ENCODE measurements around the gene C1orf174. TPM values are rescaled to one million over a fixed set of nuclear protein-coding genes. Genes with fewer than 3 reads are reported as not detected.

Gene C1orf174
- total and polyA plus RNA-seq, 2 of the 4 experiments (the other 2 are of a cell fraction) = 26.7 to 45.7 TPM

DNA sequence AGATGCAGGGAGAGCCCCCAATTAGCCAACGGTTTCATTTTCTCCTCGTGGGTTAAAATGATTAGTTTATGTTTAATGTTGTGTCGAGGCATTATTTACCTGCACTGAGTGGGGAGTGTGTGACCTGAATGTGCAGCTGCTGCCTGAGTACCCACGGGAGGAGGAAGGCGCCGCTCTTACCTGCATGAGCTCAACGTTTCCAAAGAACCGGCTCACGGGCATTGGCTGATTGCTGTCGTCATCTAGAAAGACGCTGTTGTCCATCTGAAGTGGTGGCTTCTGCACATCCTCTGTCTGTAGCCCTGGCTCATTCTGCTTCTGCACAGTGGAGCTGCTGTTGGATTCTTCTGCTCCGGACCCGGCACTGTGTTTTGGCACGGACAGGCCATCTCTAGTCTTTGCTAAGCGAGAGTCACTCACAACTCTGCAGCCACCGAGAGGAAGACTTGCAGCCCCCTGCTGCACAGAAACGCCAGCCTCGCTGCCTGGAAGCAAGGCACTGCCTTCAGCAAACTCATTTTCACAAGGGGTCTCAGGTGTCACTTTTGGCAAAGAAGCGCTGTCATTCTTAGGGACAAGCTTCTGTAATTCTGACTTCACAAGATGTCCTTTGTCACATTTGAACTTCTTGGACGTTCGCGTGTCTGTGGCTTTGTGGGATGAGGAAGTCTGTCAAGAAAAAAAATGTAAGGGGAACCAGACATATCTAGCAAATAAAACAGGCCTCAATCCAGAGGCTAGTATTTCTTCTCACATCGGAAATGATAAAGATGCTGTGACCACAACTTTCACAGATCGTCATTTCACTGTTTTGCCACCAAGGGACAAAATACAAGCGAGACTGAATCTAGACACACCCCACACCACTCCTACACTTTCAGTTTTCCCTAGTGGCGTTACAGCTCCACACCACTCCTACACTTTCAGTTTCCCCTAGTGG, 9.4 kb downstream of the C1orf174 start:
- H3K9me3 ChIP-seq (ENCODE audit: control insufficient read depth, insufficient read depth, low read length) = no peaks in the 10 kb centered on the region
- H2BK120ac ChIP-seq (ENCODE audit: low read depth, low read length) = no peak overlapping the region
- no peak for DNase-seq
- no peak overlapping the region for H3K18ac ChIP-seq (ENCODE audit: low read depth, low read length)
- H4K5ac ChIP-seq (ENCODE audit: low read depth, low read length) = no peak overlapping the region
- no peak overlapping the region for H2BK15ac ChIP-seq (ENCODE audit: low read depth, low read length)
- H3K4me2 ChIP-seq (ENCODE audit: low read depth, low read length) = no peak overlapping the region
- H3K9ac ChIP-seq (ENCODE audit: low read depth, low read length) = no peak overlapping the region
- H4K91ac ChIP-seq (ENCODE audit: insufficient read depth, low read depth, low read length) = no peak overlapping the region
- peaks cover 11% of the 10 kb centered on the region for H4K20me1 ChIP-seq (ENCODE audit: insufficient read depth, low read length)
- no peak overlapping the region for H2BK5ac ChIP-seq (ENCODE audit: low read depth, low read length, poor library complexity, severe bottlenecking)
- in situ Hi-C loops (cut with MboI; ENCODE audit: low sequenced_read_pairs) (no loop called here), dilution Hi-C loops (cut with HindIII; ENCODE audit: low sequenced_read_pairs, unreplicated experiment) (no loop called here), intact Hi-C loops (cut with micrococcal nuclease) (no loop called here)
- H3K14ac ChIP-seq (replicated peaks; ENCODE audit: low read depth, low read length) = no peak overlapping the region
- no peak overlapping the region for H3K4ac ChIP-seq (ENCODE audit: low read depth, low read length)
- POLR2A ChIA-PET (ENCODE audit: unreplicated experiment) = no interaction called here
- BruUV-seq (replicated peaks) = no TSS peak
- CTCF ChIA-PET = no interaction called here
- no peak overlapping the region for H3K4me3 ChIP-seq (ENCODE audit: insufficient read depth, low read depth, low read length)
- no peak overlapping the region for H3K27ac ChIP-seq (ENCODE audit: insufficient read depth, low read length)
- 96% methylated on average over 16 of the region's 26 CpGs; no CpG with 5 or more reads in 1 of the 2 experiments for WGBS, 2 experiments (ENCODE audit: extremely low coverage in 2 of 2, insufficient read length in 1 of 2)
- no peak overlapping the region for H4K8ac ChIP-seq (ENCODE audit: low read depth in 2 of 2, low read length in 2 of 2)
- no peak overlapping the region for H2AK9ac ChIP-seq (replicated peaks; ENCODE audit: low read depth, low read length, poor library complexity)
- no peak overlapping the region for H2AFZ ChIP-seq (replicated peaks; ENCODE audit: low read length, poor library complexity)
- TF ChIP-seq MAFK (IDR thresholded peaks at IDR 0.05; ENCODE audit: low read depth, low read length) = no peak
- TF ChIP-seq, protein P1, sequence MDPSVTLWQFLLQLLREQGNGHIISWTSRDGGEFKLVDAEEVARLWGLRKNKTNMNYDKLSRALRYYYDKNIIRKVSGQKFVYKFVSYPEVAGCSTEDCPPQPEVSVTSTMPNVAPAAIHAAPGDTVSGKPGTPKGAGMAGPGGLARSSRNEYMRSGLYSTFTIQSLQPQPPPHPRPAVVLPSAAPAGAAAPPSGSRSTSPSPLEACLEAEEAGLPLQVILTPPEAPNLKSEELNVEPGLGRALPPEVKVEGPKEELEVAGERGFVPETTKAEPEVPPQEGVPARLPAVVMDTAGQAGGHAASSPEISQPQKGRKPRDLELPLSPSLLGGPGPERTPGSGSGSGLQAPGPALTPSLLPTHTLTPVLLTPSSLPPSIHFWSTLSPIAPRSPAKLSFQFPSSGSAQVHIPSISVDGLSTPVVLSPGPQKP (IDR thresholded peaks at IDR 0.05; ENCODE audit: borderline replicate concordance, low read depth, low read length) = no peak
- TF ChIP-seq BHLHE40 (IDR thresholded peaks at IDR 0.05; ENCODE audit: low read depth, low read length) = no peak
- TF ChIP-seq SMC3 (IDR thresholded peaks at IDR 0.05; ENCODE audit: low read depth, low read length) = no peak
- TF ChIP-seq CHD1 (IDR thresholded peaks at IDR 0.05; ENCODE audit: low read depth, low read length) = no peak
- no peak for TF ChIP-seq MXI1 (IDR thresholded peaks at IDR 0.05; ENCODE audit: borderline replicate concordance, low read depth, low read length)
- TF ChIP-seq FOS (IDR thresholded peaks at IDR 0.05; ENCODE audit: low read depth, low read length) = no peak
- TF ChIP-seq MAZ (IDR thresholded peaks at IDR 0.05; ENCODE audit: borderline replicate concordance, low read depth, low read length) = no peak
- no peak for TF ChIP-seq RFX5 (IDR thresholded peaks at IDR 0.05; ENCODE audit: low read depth, low read length)
- TF ChIP-seq POLR2A (IDR thresholded peaks at IDR 0.05; ENCODE audit: low read depth, low read length) = no peak
- no peak for TF ChIP-seq CEBPB (IDR thresholded peaks at IDR 0.05; ENCODE audit: low read depth, low read length)
- TF ChIP-seq RAD21 (IDR thresholded peaks at IDR 0.05; ENCODE audit: low read length) = no peak
- no peaks in the 10 kb centered on the region for H3K27me3 ChIP-seq (ENCODE audit: control insufficient read depth, insufficient read depth, low read length)
- no peak overlapping the region for H2BK20ac ChIP-seq (ENCODE audit: low read depth, low read length)
- peaks cover 5% of the 10 kb centered on the region; the same call in 1 of the 2 replicates for H3K9me1 ChIP-seq (ENCODE audit: insufficient read depth, low read length)
- H3K36me3 ChIP-seq (ENCODE audit: control insufficient read depth, insufficient read depth, low read length) = peaks cover 39% of the 10 kb centered on the region
- H3K23ac ChIP-seq (ENCODE audit: low read depth, low read length) = no peak overlapping the region
- H3K56ac ChIP-seq (ENCODE audit: extremely low read depth, insufficient read depth, low read length) = no peak overlapping the region
- H3K79me1 ChIP-seq (ENCODE audit: low read depth in 1 of 2, low read length in 2 of 2) = peaks cover 8 to 21% of the 10 kb centered on the region in 2 experiments
- H2AK5ac ChIP-seq (ENCODE audit: low read depth, low read length) = no peak overlapping the region
- H3K4me1 ChIP-seq (ENCODE audit: control insufficient read depth, insufficient read depth, low read length) = peaks cover 6% of the 10 kb centered on the region
- ATAC-seq (ENCODE audit: low read depth) = no peak

All from IMR-90 (cell line).